GM10248 (cell line): Measurements from ENCODE around the gene CD28.

ENCODE experiments used
- CTCF ChIA-PET: fragments of 300-600 bp; sonication (Branson Sonifier 250); formaldehyde crosslinking; extraction: SDS; loops from one replicate; lab custom pipeline; 2021; ENCODE audit warnings: antibody characterized with exemption; lab: Yijun Ruan, JAX
- POLR2A ChIA-PET: fragments of 350-650 bp; sonication (Branson Sonifier 250); formaldehyde crosslinking; extraction: SDS; loops from one replicate; lab custom pipeline; 2020; ENCODE audit warnings: antibody characterized with exemption; lab: Yijun Ruan, JAX
- DNase-seq: peaks from one replicate; pipeline ENCODE4 v3.0.0; 2012; ENCODE audit errors: extremely low spot score
- TF ChIP-seq, protein P1 (sequence below): IDR thresholded peaks from 2 replicates; pipeline ENCODE4 v1.5.1; 2012; ENCODE audit warnings: mild to moderate bottlenecking, low read depth; ENCODE audit errors: extremely low read depth, missing control alignments, control extremely low read depth

The CD28 gene

GRCh38 chr2:203715744-203716143 lies 9.3 kb downstream of the CD28 start:
- TF ChIP-seq, protein P1, sequence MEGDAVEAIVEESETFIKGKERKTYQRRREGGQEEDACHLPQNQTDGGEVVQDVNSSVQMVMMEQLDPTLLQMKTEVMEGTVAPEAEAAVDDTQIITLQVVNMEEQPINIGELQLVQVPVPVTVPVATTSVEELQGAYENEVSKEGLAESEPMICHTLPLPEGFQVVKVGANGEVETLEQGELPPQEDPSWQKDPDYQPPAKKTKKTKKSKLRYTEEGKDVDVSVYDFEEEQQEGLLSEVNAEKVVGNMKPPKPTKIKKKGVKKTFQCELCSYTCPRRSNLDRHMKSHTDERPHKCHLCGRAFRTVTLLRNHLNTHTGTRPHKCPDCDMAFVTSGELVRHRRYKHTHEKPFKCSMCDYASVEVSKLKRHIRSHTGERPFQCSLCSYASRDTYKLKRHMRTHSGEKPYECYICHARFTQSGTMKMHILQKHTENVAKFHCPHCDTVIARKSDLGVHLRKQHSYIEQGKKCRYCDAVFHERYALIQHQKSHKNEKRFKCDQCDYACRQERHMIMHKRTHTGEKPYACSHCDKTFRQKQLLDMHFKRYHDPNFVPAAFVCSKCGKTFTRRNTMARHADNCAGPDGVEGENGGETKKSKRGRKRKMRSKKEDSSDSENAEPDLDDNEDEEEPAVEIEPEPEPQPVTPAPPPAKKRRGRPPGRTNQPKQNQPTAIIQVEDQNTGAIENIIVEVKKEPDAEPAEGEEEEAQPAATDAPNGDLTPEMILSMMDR = no peak
- ChIA-PET CTCF (interaction anchor here (1.2 kb wide), 1 partner anchor 10 kb away, joined by 3 read pairs; no protein-coding TSS in a partner anchor), POLR2A (no interaction called here)
- DNase-seq = no peak

DNA sequence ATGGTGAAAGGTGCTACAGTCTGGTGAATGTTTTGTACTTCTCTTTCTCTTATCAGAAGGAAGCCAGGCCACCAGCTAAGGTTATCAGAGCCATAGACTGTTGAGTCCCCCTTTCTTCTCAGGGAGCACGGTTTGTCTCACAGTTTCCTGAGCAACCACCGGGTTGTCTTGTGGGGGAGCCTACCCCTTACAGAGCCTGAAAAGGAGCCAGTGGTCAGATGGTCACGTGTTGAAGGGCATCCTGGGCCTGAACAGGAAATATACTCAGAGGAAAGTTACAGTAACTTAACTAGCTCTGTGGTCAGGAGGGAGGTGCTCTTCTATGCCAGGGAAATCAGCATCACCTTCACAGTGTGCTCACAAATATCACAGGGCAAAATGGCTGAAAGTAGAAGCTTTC lies 11.6 kb downstream of the CD28 start:
- ChIA-PET POLR2A (no interaction called here), CTCF (interaction anchor here (1.1 kb wide), 2 partner anchors 10 to 24 kb away, joined by 3 read pairs; no protein-coding TSS in a partner anchor)
- TF ChIP-seq, protein P1 = no peak
- no peak for DNase-seq

DNA sequence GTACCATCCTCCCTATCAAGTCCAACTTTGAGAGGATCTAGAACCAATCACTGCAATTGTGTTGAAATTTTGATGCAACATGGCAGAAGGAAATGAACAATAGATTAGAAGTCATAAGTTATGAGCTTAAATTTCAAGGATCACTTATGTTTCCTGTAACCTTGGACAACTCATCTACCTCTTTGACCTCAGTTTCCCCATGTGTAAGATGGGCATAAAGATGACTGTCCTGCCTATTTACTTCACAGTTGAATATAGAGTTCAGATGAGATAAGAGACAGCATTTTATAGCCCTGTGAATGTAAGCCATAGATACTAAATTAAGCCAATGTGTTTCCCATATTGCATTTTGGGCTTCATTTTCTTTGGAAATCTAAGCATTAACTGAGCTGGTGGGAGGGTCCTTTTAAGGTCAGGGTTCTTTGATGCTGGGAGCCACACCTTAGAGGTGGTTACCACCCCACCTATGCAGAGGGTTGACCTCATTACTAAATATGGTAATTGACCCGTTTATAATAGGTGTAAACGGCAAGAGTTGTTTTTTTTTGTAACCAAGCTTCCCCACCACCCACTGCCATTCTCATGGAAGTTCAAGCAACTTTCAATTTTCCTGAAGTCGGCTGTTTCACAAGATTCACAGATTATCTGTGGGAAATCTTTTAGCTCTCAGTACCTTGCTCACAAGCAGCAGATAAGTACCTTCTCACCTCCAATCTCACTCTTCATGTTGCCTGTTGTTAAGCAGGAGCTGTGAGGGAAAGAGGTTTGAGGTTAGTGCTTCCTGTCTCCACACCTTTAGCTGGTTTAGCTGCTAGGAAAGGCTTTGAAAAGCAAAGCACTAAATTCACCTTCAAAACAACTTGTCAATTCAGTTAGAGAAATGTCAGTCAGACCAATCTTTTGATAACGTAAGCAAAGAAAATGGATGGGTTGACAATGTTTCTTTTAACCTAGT lies 13.3 kb downstream of the CD28 start:
- DNase-seq = no peak
- POLR2A ChIA-PET = no interaction called here
- CTCF ChIA-PET = interaction anchor here (1.0 to 2.8 kb wide), 8 partner anchors 10 to 63 kb away, joined by 3 to 10 read pairs (median 4); no protein-coding TSS in a partner anchor
- TF ChIP-seq, protein P1 = no peak

GRCh38 chr2:203720915-203721672 lies 14.7 kb downstream of the CD28 start:
- no peak for DNase-seq
- POLR2A ChIA-PET = no interaction called here
- TF ChIP-seq, protein P1 = no peak
- CTCF ChIA-PET = interaction anchor here (1.0 to 2.8 kb wide), 12 partner anchors 9 to 496 kb away, joined by 3 to 10 read pairs (median 4); no protein-coding TSS in a partner anchor

DNA sequence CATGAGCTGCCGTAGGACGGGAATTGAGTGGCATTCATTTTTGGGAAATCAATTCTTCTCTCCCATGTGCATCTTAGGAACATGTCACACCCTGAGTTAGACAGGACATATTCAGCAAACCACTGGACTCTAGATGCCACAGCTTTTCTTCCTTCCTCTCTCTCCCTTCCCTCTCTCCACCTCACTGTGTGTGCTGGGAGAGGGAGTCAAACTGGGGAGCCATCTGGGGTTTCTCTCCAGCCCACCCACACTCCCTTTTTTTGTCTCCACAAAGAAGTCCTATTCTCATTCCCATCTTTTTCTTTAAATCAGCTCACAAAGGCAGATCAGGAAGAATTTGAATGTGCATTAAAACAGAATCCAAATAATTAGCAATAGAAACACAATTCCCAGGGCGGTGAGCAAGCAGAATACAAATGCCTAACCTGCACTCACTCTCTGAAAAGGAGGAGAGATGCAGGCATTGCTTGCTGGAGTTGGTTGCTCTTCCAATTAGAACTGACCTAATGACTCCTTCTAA lies 15.4 kb downstream of the CD28 start:
- DNase-seq = no peak
- TF ChIP-seq, protein P1 = no peak
- ChIA-PET CTCF (interaction anchor here (1.2 to 2.8 kb wide), 7 partner anchors 8 to 497 kb away, joined by 3 to 10 read pairs (median 5); no protein-coding TSS in a partner anchor), POLR2A (no interaction called here)

DNA sequence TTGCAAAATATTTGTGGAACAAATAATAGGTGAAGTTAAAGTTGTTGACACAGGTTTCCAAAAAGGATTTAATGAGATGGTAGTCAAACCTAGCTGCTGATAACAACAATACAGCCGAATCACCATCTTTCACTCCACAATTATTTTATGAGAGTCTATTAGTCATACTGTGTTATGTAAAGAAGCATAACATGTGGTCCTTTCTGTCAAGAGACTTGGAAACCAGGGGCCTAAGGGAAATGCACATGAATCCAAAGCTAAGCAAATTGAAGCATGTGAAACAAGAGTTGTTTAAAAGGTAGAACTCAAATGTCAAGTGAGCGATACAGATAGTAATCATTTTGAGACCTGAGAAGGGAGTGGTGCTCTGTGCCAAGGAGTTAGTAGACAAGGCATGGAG lies 16.0 kb downstream of the CD28 start:
- POLR2A ChIA-PET = no interaction called here
- CTCF ChIA-PET = interaction anchor here (1.3 kb wide), 1 partner anchor 11 kb away, joined by 9 read pairs; no protein-coding TSS in a partner anchor
- TF ChIP-seq, protein P1 = no peak
- no peak for DNase-seq
